Ishikawa (cell line): ENCODE data around the gene OR52E1.

Source experiments
- CEBPB ChIP-seq: IDR thresholded peaks from 2 replicates; pipeline ENCODE4 v1.6.1; 2012
- CREB1 ChIP-seq: IDR thresholded peaks from 2 replicates; pipeline ENCODE4 v1.6.1; 2012; ENCODE audit warnings: low read depth
- EGR1 ChIP-seq: IDR thresholded peaks from 2 replicates; pipeline ENCODE4 v1.6.1; 2012
- EP300 ChIP-seq: IDR thresholded peaks from 2 replicates; pipeline ENCODE4 v1.6.1; 2012; ENCODE audit warnings: borderline replicate concordance
- FOXM1 ChIP-seq: IDR thresholded peaks from 2 replicates; pipeline ENCODE4 v1.6.1; 2012; ENCODE audit warnings: low read depth, borderline replicate concordance
- NFIC ChIP-seq: IDR thresholded peaks from 2 replicates; pipeline ENCODE4 v1.6.1; 2012
- RAD21 ChIP-seq: IDR thresholded peaks from 2 replicates; pipeline ENCODE4 v1.6.1; 2012; ENCODE audit warnings: low read depth
- TAF1 ChIP-seq: IDR thresholded peaks from 2 replicates; pipeline ENCODE4 v1.6.1; 2012; ENCODE audit warnings: low read depth, mild to moderate bottlenecking
- TCF12 ChIP-seq: IDR thresholded peaks from 2 replicates; pipeline ENCODE4 v1.6.1; 2012; ENCODE audit warnings: low read depth
- TEAD4 ChIP-seq: IDR thresholded peaks from 2 replicates; pipeline ENCODE4 v1.6.1; 2012
- YY1 ChIP-seq: IDR thresholded peaks from 2 replicates; pipeline ENCODE4 v1.6.1; 2012; ENCODE audit warnings: low read depth
- ZBTB7A ChIP-seq: IDR thresholded peaks from 2 replicates; pipeline ENCODE4 v1.6.1; 2012; ENCODE audit warnings: low read depth
- TF ChIP-seq, protein P1 (sequence below): IDR thresholded peaks from 2 replicates; pipeline ENCODE4 v1.6.1; 2012
- TF ChIP-seq, protein P2 (sequence below): IDR thresholded peaks from 2 replicates; pipeline ENCODE4 v1.6.1; 2012; ENCODE audit warnings: low read depth, mild to moderate bottlenecking
- TF ChIP-seq, protein P3 (sequence below): IDR thresholded peaks from 2 replicates; pipeline ENCODE4 v1.6.1; 2012

OR52E1 gene

DNA sequence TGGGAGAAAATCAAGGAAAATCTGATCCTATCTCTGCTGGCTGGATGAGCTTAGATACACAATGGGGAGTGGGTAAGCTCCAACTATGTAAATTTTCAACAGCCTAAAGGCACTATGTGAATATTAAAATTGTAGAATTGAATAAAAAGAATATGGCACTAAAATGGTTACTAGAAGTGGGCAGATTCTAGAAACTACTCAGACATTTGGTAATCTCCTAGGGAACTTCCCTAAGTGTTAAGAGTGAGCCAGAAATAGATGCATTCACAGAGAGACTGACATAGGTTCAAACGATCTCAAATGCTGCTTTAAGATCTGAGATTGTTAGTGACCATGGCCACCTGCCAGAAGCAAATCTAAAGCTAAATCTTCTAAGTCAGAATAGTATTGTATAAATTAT is 4.3 kb upstream of the OR52E1 start:
- no peak for TF ChIP-seq EGR1
- no peak for TF ChIP-seq CEBPB
- TF ChIP-seq, protein P1, sequence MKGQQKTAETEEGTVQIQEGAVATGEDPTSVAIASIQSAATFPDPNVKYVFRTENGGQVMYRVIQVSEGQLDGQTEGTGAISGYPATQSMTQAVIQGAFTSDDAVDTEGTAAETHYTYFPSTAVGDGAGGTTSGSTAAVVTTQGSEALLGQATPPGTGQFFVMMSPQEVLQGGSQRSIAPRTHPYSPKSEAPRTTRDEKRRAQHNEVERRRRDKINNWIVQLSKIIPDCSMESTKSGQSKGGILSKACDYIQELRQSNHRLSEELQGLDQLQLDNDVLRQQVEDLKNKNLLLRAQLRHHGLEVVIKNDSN: no peak

DNA sequence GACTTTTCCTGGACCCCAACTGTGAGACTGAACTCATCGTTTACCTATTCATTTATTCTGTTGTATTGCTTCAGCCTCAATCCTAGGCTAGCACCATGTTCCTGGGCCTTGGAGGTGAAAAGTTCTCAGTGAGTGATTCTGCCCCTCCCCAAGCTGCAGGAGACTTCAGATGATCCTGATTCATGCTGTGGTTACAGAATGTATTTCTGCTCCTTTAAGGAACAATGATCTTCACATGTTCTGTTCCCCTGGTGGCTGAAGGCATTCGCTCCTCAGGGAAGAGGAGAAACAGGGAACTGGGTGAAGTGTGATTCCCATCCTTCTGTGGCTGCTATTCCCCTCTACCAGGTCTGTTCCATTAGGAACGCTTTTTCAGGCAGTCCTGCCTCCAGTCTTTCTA is 2.4 kb downstream of the OR52E1 start:
- TF ChIP-seq ZBTB7A (no peak), EGR1 (no peak), RAD21 (no peak), FOXM1 (no peak), TCF12 (no peak), CREB1 (no peak), CEBPB (no peak), TEAD4 (no peak), TAF1 (no peak), NFIC (no peak), EP300 (no peak), YY1 (no peak)
- TF ChIP-seq, protein P2, sequence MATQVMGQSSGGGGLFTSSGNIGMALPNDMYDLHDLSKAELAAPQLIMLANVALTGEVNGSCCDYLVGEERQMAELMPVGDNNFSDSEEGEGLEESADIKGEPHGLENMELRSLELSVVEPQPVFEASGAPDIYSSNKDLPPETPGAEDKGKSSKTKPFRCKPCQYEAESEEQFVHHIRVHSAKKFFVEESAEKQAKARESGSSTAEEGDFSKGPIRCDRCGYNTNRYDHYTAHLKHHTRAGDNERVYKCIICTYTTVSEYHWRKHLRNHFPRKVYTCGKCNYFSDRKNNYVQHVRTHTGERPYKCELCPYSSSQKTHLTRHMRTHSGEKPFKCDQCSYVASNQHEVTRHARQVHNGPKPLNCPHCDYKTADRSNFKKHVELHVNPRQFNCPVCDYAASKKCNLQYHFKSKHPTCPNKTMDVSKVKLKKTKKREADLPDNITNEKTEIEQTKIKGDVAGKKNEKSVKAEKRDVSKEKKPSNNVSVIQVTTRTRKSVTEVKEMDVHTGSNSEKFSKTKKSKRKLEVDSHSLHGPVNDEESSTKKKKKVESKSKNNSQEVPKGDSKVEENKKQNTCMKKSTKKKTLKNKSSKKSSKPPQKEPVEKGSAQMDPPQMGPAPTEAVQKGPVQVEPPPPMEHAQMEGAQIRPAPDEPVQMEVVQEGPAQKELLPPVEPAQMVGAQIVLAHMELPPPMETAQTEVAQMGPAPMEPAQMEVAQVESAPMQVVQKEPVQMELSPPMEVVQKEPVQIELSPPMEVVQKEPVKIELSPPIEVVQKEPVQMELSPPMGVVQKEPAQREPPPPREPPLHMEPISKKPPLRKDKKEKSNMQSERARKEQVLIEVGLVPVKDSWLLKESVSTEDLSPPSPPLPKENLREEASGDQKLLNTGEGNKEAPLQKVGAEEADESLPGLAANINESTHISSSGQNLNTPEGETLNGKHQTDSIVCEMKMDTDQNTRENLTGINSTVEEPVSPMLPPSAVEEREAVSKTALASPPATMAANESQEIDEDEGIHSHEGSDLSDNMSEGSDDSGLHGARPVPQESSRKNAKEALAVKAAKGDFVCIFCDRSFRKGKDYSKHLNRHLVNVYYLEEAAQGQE: no peak
- TF ChIP-seq, protein P3, sequence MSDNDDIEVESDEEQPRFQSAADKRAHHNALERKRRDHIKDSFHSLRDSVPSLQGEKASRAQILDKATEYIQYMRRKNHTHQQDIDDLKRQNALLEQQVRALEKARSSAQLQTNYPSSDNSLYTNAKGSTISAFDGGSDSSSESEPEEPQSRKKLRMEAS: no peak
- TF ChIP-seq, protein P1: no peak

DNA sequence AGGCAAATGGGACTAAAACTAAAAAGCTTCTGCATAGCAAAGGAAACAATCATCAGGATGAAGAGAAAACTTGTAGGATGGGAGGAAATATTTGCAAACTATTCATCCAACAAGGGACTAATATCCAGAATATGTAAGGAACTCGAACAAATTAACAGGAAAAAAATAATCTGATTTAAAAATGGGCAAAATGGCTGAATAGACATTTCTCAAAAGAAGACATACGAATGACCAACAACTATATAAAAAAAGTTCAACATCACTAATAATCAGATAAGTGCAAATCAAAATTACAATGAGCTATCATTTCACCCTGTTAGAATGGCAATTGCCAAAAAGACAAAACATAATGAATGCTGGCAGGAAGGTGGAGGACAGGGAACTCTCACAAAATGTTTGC is 12.0 kb downstream of the OR52E1 start:
- TF ChIP-seq EGR1: no peak
- TF ChIP-seq, protein P3: no peak
- TF ChIP-seq ZBTB7A: no peak
- TF ChIP-seq CREB1: no peak
- TF ChIP-seq, protein P1: no peak
- TF ChIP-seq TAF1: no peak
- no peak for TF ChIP-seq FOXM1

DNA sequence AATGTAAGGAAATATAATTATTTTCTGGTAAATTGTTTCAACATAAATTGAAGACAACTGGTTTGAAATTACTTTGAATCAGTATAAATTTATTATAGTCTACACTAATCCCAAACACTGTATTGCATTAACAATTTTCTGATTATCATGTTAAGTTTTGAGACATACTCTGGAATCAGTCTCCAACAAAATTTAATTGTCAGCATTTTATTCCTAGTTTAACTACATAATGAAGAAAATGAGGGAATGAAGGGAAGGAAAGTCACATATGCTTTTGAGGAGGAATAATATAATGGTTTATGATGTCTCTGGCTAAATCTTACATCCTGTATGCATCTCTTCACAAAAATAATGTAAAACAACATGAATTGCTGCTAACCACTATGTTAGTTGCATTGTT is 14.2 kb downstream of the OR52E1 start:
- no peak for TF ChIP-seq EP300
- no peak for TF ChIP-seq TAF1
- TF ChIP-seq TCF12: no peak
- no peak for TF ChIP-seq ZBTB7A
- TF ChIP-seq RAD21: no peak
- TF ChIP-seq, protein P1: no peak
- TF ChIP-seq, protein P3: no peak
- no peak for TF ChIP-seq FOXM1
- TF ChIP-seq TEAD4: no peak
- no peak for TF ChIP-seq CEBPB
- TF ChIP-seq CREB1: no peak
- TF ChIP-seq NFIC: no peak
- no peak for TF ChIP-seq EGR1
- TF ChIP-seq, protein P2: no peak
- TF ChIP-seq YY1: no peak

DNA sequence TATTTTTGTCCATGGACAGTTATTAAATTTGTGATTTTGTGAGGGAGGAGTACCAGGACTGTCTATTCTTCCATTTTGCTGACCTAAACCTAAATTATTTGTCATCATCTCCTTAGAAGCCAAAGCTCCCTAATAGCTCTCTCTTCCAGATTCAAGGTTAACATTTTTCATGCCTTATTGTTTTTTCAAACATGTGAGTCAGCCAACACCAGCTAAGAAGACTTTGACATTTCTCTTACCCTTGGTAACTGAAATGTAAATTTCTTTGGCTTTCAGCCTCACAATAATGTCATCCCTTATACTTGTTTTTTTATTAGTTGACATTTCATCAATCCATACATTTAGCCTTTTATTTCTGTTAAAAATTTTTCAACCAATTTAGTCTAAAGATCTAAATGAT is 19.2 kb downstream of the OR52E1 start:
- no peak for TF ChIP-seq RAD21
- no peak for TF ChIP-seq ZBTB7A
- no peak for TF ChIP-seq TEAD4
- TF ChIP-seq FOXM1: no peak
- TF ChIP-seq, protein P1: no peak
- no peak for TF ChIP-seq EP300
- TF ChIP-seq TCF12: no peak
- TF ChIP-seq EGR1: no peak
- no peak for TF ChIP-seq NFIC
- TF ChIP-seq CREB1: no peak
- no peak for TF ChIP-seq TAF1
- TF ChIP-seq, protein P3: no peak
- TF ChIP-seq, protein P2: no peak
- TF ChIP-seq CEBPB: no peak
- no peak for TF ChIP-seq YY1
